ENCODE measurements around the gene CYP2E1.
"Not testable (repeated sequence)": the region's sequence is repeated elsewhere in the genome, so short reads cannot be mapped to it uniquely, and the experiment has no call there.

Gene CYP2E1

DNA sequence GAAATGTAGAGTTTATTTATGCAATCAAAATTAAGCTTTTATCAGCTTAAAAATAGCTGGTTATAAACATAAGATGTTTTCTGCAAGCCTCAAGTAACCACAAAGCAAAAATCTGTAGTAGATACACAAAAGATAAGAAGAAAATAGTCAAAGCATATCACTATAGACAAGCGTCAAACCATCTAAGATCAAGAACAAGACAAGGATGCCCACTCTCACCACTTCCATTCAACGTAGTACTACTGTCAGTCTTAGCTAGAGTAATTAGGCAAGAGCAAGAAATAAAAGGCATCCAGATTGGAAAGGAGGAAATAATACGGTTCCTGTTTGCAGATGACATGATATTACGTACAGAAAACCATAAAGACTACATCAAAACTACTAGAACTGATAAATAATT is 17.5 kb upstream of the CYP2E1 start:
- FAIRE-seq: no peak
- no peak for DNase-seq (ENCODE audit: insufficient read length, low spot score)
- TF ChIP-seq POU2F2 (IDR thresholded peaks at IDR 0.05; ENCODE audit: low read depth, low read length): no peak
- no peak for TF ChIP-seq SPI1 (IDR thresholded peaks at IDR 0.05; ENCODE audit: low read depth, low read length)
- TF ChIP-seq TAF1 (IDR thresholded peaks at IDR 0.05; ENCODE audit: low read depth, low read length): no peak
- no peak for TF ChIP-seq POLR2A (IDR thresholded peaks at IDR 0.05; ENCODE audit: low read depth, low read length)
- no peak for TF ChIP-seq POLR2AphosphoS5 (IDR thresholded peaks at IDR 0.05; ENCODE audit: low read depth, low read length)
- TF ChIP-seq PAX5 (IDR thresholded peaks at IDR 0.05; ENCODE audit: insufficient read depth, low read length, severe bottlenecking): no peak

DNA sequence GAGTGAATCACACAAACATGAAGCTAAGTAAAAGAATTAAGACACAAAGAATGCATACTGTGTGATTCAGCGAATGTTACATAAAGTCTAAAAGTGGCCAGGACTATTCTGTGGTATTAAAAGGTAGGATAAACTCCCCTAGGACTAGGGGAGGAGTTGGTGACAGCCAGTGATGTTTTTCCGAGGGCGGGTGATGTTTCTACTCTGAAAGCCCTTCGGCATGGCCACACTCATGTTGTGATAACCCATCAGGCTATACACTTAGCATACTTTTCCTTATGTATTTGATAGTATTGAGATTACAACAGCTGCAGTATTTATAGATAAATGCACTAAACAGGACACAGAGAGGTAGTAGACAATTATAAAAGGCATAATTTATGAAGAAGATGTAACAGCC is 15.8 kb upstream of the CYP2E1 start:
- FAIRE-seq: no peak
- DNase-seq (ENCODE audit: insufficient read length, low spot score): no peak
- TF ChIP-seq POLR2AphosphoS5 (IDR thresholded peaks at IDR 0.05; ENCODE audit: low read depth, low read length): no peak
- no peak for TF ChIP-seq PAX5 (IDR thresholded peaks at IDR 0.05; ENCODE audit: insufficient read depth, low read length, severe bottlenecking)
- no peak for TF ChIP-seq SPI1 (IDR thresholded peaks at IDR 0.05; ENCODE audit: low read depth, low read length)
- TF ChIP-seq POU2F2 (IDR thresholded peaks at IDR 0.05; ENCODE audit: low read depth, low read length): no peak
- TF ChIP-seq POLR2A (IDR thresholded peaks at IDR 0.05; ENCODE audit: low read depth, low read length): no peak
- TF ChIP-seq TAF1 (IDR thresholded peaks at IDR 0.05; ENCODE audit: low read depth, low read length): no peak

DNA sequence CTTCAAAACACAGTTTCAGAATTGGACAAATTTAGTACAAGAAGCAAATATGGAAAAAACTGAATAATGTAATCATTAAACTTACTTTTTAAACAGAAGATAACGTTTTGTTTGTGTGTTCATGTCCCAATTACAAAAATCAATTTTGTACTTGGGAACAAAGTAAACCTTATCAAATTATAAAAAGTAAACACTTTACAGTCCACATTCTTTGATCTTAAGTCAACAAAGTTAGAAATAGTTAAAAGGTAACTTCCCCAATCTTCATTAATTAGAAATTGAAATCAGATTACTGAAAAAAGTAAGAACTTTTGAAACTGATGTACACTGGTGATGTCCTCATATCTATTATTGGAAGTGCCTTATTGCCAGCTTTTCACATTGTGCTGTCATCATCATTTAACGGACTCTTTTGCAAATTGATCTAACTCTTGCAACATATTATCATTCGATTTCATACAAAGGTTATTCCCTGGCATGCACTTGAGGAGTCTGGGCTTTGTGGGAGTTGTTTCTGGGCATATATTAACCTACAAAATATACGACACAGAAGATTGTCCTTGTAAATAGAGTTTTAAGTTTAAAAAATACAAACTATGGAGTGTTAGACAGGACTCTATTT is 15.1 kb upstream of the CYP2E1 start:
- no peak for FAIRE-seq
- TF ChIP-seq POU2F2 (IDR thresholded peaks at IDR 0.05; ENCODE audit: low read depth, low read length) (no peak), SPI1 (IDR thresholded peaks at IDR 0.05; ENCODE audit: low read depth, low read length) (no peak), POLR2A (IDR thresholded peaks at IDR 0.05; ENCODE audit: low read depth, low read length) (no peak), TAF1 (IDR thresholded peaks at IDR 0.05; ENCODE audit: low read depth, low read length) (no peak), PAX5 (IDR thresholded peaks at IDR 0.05; ENCODE audit: insufficient read depth, low read length, severe bottlenecking) (no peak), POLR2AphosphoS5 (IDR thresholded peaks at IDR 0.05; ENCODE audit: low read depth, low read length) (no peak)
- DNase-seq (ENCODE audit: insufficient read length, low spot score): no peak

DNA sequence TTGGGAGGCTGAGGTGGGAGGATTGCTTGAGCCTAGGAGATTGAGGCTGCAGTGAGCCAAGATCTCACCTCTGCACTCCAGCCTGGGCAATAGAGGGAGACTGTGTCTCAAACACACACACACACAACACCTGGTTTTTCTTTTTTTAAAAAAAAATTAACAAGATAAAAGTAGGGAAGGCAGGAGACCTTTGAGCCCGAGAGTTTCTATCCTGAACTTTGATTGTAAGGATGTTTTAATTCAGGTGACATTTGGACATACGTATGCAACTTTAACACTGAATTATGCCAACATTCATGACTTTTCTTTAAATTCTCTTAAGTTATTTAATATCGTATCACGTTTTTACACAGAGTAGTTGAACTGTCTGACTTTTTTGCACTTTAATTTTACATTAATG is 11.7 kb upstream of the CYP2E1 start:
- DNase-seq (ENCODE audit: insufficient read length, low spot score) (no peak), FAIRE-seq (no peak)
- TF ChIP-seq SPI1 (IDR thresholded peaks at IDR 0.05; ENCODE audit: low read depth, low read length) (no peak), POU2F2 (IDR thresholded peaks at IDR 0.05; ENCODE audit: low read depth, low read length) (no peak)

DNA sequence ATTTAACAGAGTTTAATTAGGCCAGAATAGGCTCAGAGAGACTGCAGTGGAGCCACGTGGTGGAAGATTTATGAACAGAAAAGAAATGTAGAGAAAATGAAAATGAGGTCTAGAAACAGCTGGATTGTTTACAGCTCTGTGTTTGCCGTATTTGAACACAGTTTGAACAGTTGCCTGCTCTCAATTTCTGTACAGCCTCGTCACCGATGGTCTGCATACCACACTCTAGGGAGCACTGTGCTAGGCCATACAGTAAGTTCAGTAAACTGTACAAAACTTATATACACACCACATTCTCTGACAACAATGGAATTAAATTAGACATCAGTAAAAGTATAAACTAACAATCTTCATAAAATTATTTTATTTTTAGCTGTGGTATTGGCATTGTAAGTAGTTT is 11.1 kb upstream of the CYP2E1 start:
- no peak for TF ChIP-seq POLR2AphosphoS5 (IDR thresholded peaks at IDR 0.05; ENCODE audit: low read depth, low read length)
- DNase-seq (ENCODE audit: insufficient read length, low spot score) (no peak), FAIRE-seq (no peak)

DNA sequence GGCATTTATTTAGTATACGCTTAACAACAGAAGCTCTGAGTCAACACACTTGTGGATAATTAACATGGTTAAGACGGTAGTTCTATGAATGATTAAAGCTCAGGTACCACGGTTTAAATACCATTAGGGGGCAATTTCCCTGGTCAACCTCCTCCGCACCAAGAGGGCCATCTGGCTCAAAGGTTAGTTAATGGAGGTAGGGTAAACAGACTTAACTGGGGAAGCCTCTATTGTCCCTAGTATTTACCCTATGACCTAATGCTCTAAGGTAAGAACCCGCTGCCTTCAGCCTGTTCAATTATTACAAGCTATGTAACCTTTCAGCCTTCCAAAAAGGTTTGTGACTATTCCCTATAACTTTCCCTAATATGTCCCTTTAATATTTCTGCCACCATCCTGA is 8.6 kb upstream of the CYP2E1 start:
- not testable (repeated sequence) for FAIRE-seq; DNase-seq (ENCODE audit: insufficient read length, low spot score)

DNA sequence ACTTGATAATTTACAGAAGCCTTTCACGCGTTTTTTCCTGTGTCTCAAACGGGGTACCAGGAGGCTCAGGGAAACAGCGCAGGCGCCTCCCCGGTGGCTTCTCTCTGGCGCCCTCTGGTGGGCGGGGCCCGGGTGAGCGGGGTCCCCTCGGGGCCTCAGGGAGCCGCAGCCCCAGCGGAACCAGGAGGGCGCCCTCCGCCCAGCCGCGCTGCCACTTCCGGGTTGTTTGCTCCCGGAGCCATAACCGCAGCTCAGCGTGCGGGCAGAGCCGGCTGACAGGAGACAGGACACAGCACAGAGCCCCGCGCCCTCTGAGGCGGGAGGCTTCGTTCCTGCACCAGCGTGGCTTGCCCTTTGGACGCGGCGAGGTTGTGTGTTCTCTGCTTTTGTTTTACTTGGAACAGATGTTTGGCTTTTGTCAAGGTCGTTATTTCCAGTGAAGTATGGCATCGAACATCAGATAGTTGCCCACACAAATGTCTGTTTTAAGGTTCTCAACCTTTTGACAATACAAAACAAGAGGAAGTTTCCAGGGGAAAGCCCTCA is 6.9 kb upstream of the CYP2E1 start:
- TF ChIP-seq POU2F2 (IDR thresholded peaks at IDR 0.05; ENCODE audit: low read depth, low read length): no peak
- 0 out of 2 replicates have a peak, but pooled peaks have one; percentile 3 for TF ChIP-seq SPI1 (IDR thresholded peaks at IDR 0.05; ENCODE audit: low read depth, low read length)
- no peak for TF ChIP-seq POLR2AphosphoS5 (IDR thresholded peaks at IDR 0.05; ENCODE audit: low read depth, low read length)
- no peak for TF ChIP-seq PAX5 (IDR thresholded peaks at IDR 0.05; ENCODE audit: insufficient read depth, low read length, severe bottlenecking)
- TF ChIP-seq TAF1 (IDR thresholded peaks at IDR 0.05; ENCODE audit: low read depth, low read length): no peak
- no peak for TF ChIP-seq POLR2A (IDR thresholded peaks at IDR 0.05; ENCODE audit: low read depth, low read length)
- FAIRE-seq (peak; percentile 90), DNase-seq (ENCODE audit: insufficient read length, low spot score) (peak; percentile 77)

DNA sequence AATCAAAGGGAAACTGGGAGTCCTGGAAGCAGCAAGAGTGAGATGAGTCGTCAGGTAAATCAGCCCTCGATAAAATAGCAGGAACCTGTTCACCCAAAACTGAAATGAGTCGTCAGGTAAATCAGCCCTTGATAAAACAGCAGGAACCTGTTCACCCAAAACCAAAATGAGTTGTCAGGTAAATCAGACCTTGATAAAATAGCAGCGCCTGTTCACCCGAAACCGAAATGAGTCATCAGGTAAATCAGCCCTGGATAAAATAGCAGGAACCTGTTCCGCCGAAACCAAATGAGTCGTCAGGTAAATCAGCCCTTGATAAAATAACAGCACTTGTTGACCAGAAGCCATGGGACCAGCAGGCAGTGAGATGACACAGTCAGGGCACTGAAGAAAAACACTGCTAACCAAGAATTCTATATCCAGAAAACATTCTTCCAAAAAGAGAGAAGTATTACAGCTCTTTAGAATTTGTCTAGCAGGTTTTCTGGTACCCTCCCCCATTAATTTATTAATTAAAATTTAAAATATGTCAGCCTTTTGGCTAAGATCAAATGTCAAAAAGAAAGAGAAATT is 3.4 kb upstream of the CYP2E1 start:
- no peak for DNase-seq (ENCODE audit: insufficient read length, low spot score)
- no peak for FAIRE-seq
- TF ChIP-seq POU2F2 (IDR thresholded peaks at IDR 0.05; ENCODE audit: low read depth, low read length) (no peak), SPI1 (IDR thresholded peaks at IDR 0.05; ENCODE audit: low read depth, low read length) (no peak), POLR2AphosphoS5 (IDR thresholded peaks at IDR 0.05; ENCODE audit: low read depth, low read length) (no peak), PAX5 (IDR thresholded peaks at IDR 0.05; ENCODE audit: insufficient read depth, low read length, severe bottlenecking) (no peak), POLR2A (IDR thresholded peaks at IDR 0.05; ENCODE audit: low read depth, low read length) (no peak), TAF1 (IDR thresholded peaks at IDR 0.05; ENCODE audit: low read depth, low read length) (no peak)

DNA sequence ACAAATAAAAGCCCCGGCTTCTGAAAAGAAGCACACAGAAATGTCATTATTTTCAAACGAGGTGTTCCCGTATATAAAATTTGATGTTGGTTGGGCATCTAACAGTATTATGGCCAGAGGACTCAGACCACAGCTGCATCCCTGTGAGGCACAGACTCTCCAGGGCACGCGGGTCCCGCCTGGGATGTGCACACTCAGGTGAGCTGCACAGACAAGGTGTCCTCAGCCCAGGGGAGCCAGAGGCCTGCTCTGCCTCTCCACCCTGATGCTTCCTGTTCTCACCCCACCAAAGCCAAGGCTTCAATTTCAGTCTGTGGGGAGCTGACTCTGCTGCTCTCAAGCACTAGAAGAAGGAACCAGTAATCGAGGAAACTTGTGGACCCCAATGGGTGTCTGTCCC is 1.7 kb upstream of the CYP2E1 start:
- no peak for FAIRE-seq
- no peak for TF ChIP-seq POLR2AphosphoS5 (IDR thresholded peaks at IDR 0.05; ENCODE audit: low read depth, low read length)
- TF ChIP-seq SPI1 (IDR thresholded peaks at IDR 0.05; ENCODE audit: low read depth, low read length): no peak
- TF ChIP-seq TAF1 (IDR thresholded peaks at IDR 0.05; ENCODE audit: low read depth, low read length): no peak
- TF ChIP-seq POU2F2 (IDR thresholded peaks at IDR 0.05; ENCODE audit: low read depth, low read length): no peak
- TF ChIP-seq PAX5 (IDR thresholded peaks at IDR 0.05; ENCODE audit: insufficient read depth, low read length, severe bottlenecking): no peak
- no peak for TF ChIP-seq POLR2A (IDR thresholded peaks at IDR 0.05; ENCODE audit: low read depth, low read length)

DNA sequence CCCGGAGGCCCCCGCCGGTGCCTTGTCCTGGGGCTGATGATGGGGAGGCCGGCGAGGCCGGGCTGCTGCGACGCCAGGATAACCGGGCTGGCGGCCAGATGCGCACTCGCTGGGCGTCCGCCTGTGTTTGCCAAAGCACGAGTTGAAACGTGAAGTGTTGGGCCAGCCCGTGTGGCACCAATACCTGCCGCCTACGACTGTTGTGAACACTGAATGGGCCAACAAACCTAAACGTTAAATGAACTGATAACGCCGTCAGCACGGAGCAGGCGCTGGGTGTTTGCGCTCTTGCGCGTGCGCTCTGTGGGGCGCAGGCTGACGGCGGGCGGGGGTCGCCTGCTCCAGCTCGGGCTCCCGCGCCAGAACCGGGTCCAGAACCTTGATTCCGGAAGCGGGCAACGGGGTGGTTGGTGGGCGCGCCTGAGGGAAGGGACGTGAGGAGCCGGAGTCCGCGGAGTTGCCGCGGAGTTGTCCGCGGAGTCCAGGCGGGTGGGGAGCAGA is 658 bp downstream of the CYP2E1 start:
- FAIRE-seq (no peak), DNase-seq (ENCODE audit: insufficient read length, low spot score) (no peak)
- TF ChIP-seq TAF1 (IDR thresholded peaks at IDR 0.05; ENCODE audit: low read depth, low read length) (no peak), POLR2AphosphoS5 (IDR thresholded peaks at IDR 0.05; ENCODE audit: low read depth, low read length) (no peak), SPI1 (IDR thresholded peaks at IDR 0.05; ENCODE audit: low read depth, low read length) (no peak), POU2F2 (IDR thresholded peaks at IDR 0.05; ENCODE audit: low read depth, low read length) (no peak)

More for the DNA sequence above, 1.7 kb upstream of the CYP2E1 start:
- no peak for DNase-seq (ENCODE audit: insufficient read length, low spot score)

Measured in GM12891 (cell line).